ENCODE results near the gene PHACTR3. TPM values are rescaled to one million over a fixed set of nuclear protein-coding genes. Genes with fewer than 3 reads are reported as not detected.

Gene PHACTR3
- total and polyA plus RNA-seq, 2 experiments from 2014 or later, result 0.45 to 0.61 TPM

DNA sequence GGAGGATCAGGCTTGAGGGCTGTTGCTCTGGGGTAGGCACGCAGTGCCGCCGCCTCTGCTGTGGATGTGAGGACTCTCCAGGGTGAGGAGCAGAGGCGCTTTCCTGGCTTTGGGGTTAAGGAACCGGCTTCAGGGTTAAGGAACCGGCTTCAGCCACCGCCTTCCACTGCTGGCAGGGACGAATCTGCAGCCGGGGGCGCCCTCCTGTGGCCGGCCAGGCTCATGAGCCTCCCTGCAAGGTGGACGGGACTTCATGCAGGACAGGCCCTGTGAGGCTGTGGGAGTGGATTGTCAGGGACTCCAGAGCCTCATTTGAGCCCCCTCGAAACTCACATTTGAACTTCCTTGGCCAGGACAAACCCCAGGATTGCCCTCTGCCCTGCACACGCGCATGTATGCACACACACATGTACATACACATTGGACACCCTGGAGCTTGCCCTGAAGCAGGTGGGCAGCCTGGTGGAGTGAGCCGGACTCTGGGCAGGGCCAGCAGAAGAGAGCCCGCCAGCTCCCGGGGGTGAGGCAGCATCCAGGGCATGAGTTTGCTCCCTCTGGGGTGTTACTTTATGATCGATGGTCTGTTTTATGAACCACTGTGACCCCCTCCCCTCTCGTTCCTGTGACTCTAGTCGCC, 146.9 kb downstream of the PHACTR3 start:
- Histone ChIP-seq H3K36me3 (ENCODE audit: insufficient read depth) (no peaks in the 10 kb centered on the region), H3K4me3 (no peak overlapping the region), H3K27ac (ENCODE audit: low read depth) (no peak overlapping the region), H3K79me2 (replicated peaks; ENCODE audit: insufficient read depth) (no peaks in the 10 kb centered on the region), H3K9me2 (ENCODE audit: insufficient read depth) (no peaks in the 10 kb centered on the region), H2AFZ (peak overlapping the region; percentile 66; the same call in 1 of the 2 replicates), H4K20me1 (replicated peaks; ENCODE audit: insufficient read depth) (no peaks in the 10 kb centered on the region), H3K4me2 (peak overlapping the region; percentile 62; the same call in 1 of the 2 replicates), H3F3A (replicated peaks; ENCODE audit: low read depth) (no peaks in the 10 kb centered on the region), H3K27me3 (ENCODE audit: insufficient read depth) (peaks cover 16% of the 10 kb centered on the region; the same call in 1 of the 2 replicates), H3K4me1 (ENCODE audit: insufficient read depth) (no peaks in the 10 kb centered on the region)
- no peak overlapping the region for H3K27ac Mint-ChIP-seq
- peaks cover 17% of the 10 kb centered on the region for H3K27me3 Mint-ChIP-seq (ENCODE audit: insufficient read depth, low read depth, poor library complexity)
- no peaks in the 10 kb centered on the region; the same call in 2 of the 3 replicates for H3K9me3 Mint-ChIP-seq
- ATAC-seq, result peak; percentile 93
- H3K36me3 Mint-ChIP-seq (ENCODE audit: low read depth), result no peaks in the 10 kb centered on the region
- DNase-seq (ENCODE audit: low spot score), result peak; percentile 89
- H3K4me3 Mint-ChIP-seq, result no peak overlapping the region
- H3K4me1 Mint-ChIP-seq, result peaks cover 2% of the 10 kb centered on the region; the same call in 1 of the 3 replicates
- TF ChIP-seq POLR2AphosphoS5 (IDR thresholded peaks at IDR 0.05; ENCODE audit: low read depth) (no peak), CTCF (conservative IDR thresholded peaks at IDR 0.05; ENCODE audit: low read depth in 2 of 2) (peak; percentile 81 to 92)

DNA sequence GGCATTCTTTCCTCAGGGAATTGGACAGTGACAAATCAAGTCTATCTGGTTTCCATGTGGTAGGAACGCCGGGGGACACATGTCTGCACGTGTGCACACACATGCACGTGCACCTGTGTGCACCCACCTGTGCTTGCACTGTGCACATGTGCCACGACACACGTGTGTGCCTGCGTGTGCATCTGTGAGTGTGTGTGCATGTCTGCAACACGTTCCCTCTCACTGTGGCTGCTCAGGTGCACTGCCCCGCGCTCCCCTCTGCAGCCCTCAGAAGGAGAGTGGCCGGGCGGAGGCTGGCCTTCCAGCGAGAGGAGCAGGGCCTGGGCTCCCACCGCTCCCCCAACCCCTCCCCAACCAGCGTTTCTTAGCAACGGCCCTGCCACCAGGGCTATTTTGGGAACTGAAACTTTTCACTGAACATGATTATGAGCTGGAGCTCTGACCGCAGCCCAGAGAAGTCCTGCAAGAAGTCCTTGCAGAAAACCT, 147.8 kb downstream of the PHACTR3 start:
- no peak overlapping the region for H2AFZ ChIP-seq
- no peaks in the 10 kb centered on the region for H3K36me3 ChIP-seq (ENCODE audit: insufficient read depth)
- Mint-ChIP-seq H3K4me3 (no peak overlapping the region), H3K9me3 (no peaks in the 10 kb centered on the region; the same call in 1 of the 3 replicates), H3K4me1 (peaks cover 2% of the 10 kb centered on the region; the same call in 1 of the 3 replicates), H3K36me3 (ENCODE audit: low read depth) (no peaks in the 10 kb centered on the region), H3K27me3 (ENCODE audit: insufficient read depth, low read depth, poor library complexity) (peaks cover 14% of the 10 kb centered on the region), H3K27ac (no peak overlapping the region)
- DNase-seq (ENCODE audit: low spot score) (no peak), ATAC-seq (no peak)
- no peaks in the 10 kb centered on the region for H4K20me1 ChIP-seq (replicated peaks; ENCODE audit: insufficient read depth)
- no peak overlapping the region for H3K4me3 ChIP-seq
- no peaks in the 10 kb centered on the region for H3F3A ChIP-seq (replicated peaks; ENCODE audit: low read depth)
- no peaks in the 10 kb centered on the region for H3K4me1 ChIP-seq (ENCODE audit: insufficient read depth)
- no peak overlapping the region for H3K27ac ChIP-seq (ENCODE audit: low read depth)
- H3K27me3 ChIP-seq (ENCODE audit: insufficient read depth), result peaks cover 16% of the 10 kb centered on the region; the same call in 1 of the 2 replicates
- no peaks in the 10 kb centered on the region for H3K79me2 ChIP-seq (replicated peaks; ENCODE audit: insufficient read depth)
- no peak overlapping the region for H3K4me2 ChIP-seq
- H3K9me2 ChIP-seq (ENCODE audit: insufficient read depth), result no peaks in the 10 kb centered on the region
- TF ChIP-seq EZH2phosphoT487 (IDR thresholded peaks at IDR 0.05; ENCODE audit: unreplicated experiment) (no peak), ZNF331 (CRISPR knock-in tag; IDR thresholded peaks at IDR 0.05; ENCODE audit: low read depth) (no peak), ETS1 (IDR thresholded peaks at IDR 0.05) (no peak), NANOG (IDR thresholded peaks at IDR 0.05; ENCODE audit: borderline replicate concordance) (no peak), REST (IDR thresholded peaks at IDR 0.05; ENCODE audit: unreplicated experiment) (no peak), CTCF (conservative IDR thresholded peaks at IDR 0.05; ENCODE audit: low read depth in 2 of 2) (no peak), EZH2 (IDR thresholded peaks at IDR 0.05; ENCODE audit: low read depth, unreplicated experiment) (no peak)
